ENCODE results near the gene CEP164. TPM values are rescaled to one million over a fixed set of nuclear protein-coding genes. Genes with fewer than 3 reads are reported as not detected.

Gene CEP164
- total and polyA plus RNA-seq, 2 of the 8 experiments (the other 6 are each of a cell fraction or from before 2014, with no cell fraction given) = 8.4 to 20.8 TPM

DNA sequence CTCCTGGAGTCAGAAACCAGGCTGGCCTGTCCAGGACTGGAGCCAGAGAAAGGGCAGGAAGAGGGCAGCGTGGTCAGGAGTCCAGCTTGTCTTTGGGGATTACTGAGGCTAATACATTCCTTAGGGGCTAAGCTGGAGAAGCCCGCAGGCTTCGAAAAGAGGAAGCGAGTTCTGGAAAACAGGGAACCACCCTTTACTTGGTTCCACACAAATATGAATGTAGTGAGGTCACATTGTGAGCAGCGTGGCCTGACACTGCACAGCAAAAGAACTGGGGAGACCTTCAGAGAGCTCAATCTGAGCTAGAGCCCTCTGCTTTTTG lies 132.3 kb downstream of the CEP164 start:
- Histone ChIP-seq H3K18ac (ENCODE audit: extremely low read depth, low read length) (no peak overlapping the region; the same call in 1 of the 2 replicates), H2BK120ac (replicated peaks; ENCODE audit: low read depth, low read length) (no peak overlapping the region), H3K14ac (ENCODE audit: insufficient read length) (no peak overlapping the region), H2BK15ac (ENCODE audit: low read length) (no peak overlapping the region), H3K4ac (replicated peaks; ENCODE audit: insufficient read length, low read depth, low read length) (no peak overlapping the region), H3K9ac (replicated peaks in 1 of 4; ENCODE audit: extremely low read depth in 1 of 4, low read depth in 3 of 4, low read length in 3 of 4) (no peak overlapping the region), H3K4me2 (ENCODE audit: insufficient read depth in 1 of 2, low read depth in 2 of 2, low read length in 2 of 2) (no peak overlapping the region), H4K5ac (ENCODE audit: insufficient read length, low read depth, low read length) (no peak overlapping the region), H2BK5ac (ENCODE audit: low read depth, low read length) (no peak overlapping the region), H4K20me1 (replicated peaks in 1 of 2; ENCODE audit: control insufficient read depth in 1 of 2, insufficient read depth in 2 of 2, low read length in 2 of 2) (no peaks in the 10 kb centered on the region), H3K36me3 (ENCODE audit: control insufficient read depth in 2 of 4, insufficient read depth in 4 of 4, low read length in 3 of 4) (no peaks in the 10 kb centered on the region), H3K9me3 (ENCODE audit: insufficient read depth in 2 of 2, low read depth in 1 of 2, low read length in 1 of 2) (no peaks in the 10 kb centered on the region), H4K8ac (ENCODE audit: extremely low read depth, insufficient read depth, low read length) (no peak overlapping the region), H2BK20ac (ENCODE audit: low read length) (no peak overlapping the region), H3K56ac (replicated peaks; ENCODE audit: insufficient read length, low read depth, low read length) (no peak overlapping the region), H3K23me2 (ENCODE audit: low read depth, low read length) (no peaks in the 10 kb centered on the region), H3K23ac (ENCODE audit: insufficient read length) (no peak overlapping the region), H3K27me3 (replicated peaks in 1 of 4; ENCODE audit: control insufficient read depth in 3 of 4, extremely low read depth in 1 of 4, insufficient read depth in 3 of 4, low read length in 3 of 4) (no peaks in the 10 kb centered on the region), H3K79me2 (ENCODE audit: control insufficient read depth in 1 of 2, insufficient read depth in 2 of 2, low read length in 2 of 2) (no peaks in the 10 kb centered on the region), H2AK5ac (ENCODE audit: low read depth, low read length) (no peak overlapping the region), H3K27ac (ENCODE audit: low read depth, low read length) (no peak overlapping the region), H3K4me1 (replicated peaks in 1 of 4; ENCODE audit: control insufficient read depth in 3 of 4, insufficient read depth in 4 of 4, low read length in 3 of 4) (no peaks in the 10 kb centered on the region), H2BK12ac (ENCODE audit: low read depth, low read length) (no peak overlapping the region), H3K79me1 (ENCODE audit: low read depth, low read length) (no peaks in the 10 kb centered on the region), H4K91ac (replicated peaks; ENCODE audit: insufficient read length, low read length) (no peak overlapping the region), H2AFZ (ENCODE audit: low read length) (no peak overlapping the region), H3K4me3 (ENCODE audit: extremely low read depth in 1 of 4, insufficient read depth in 2 of 4, low read depth in 3 of 4, low read length in 4 of 4) (no peak overlapping the region)
- ChIA-PET CTCF (ENCODE audit: partially characterized antibody) (interaction anchor here (0.8 to 6.0 kb wide), 10 partner anchors 9 to 357 kb away, joined by 3 to 24 read pairs (median 4); no protein-coding TSS in a partner anchor), POLR2A (ENCODE audit: partially characterized antibody) (interaction anchor here (1.2 kb wide), 1 partner anchor 16 kb away, joined by 3 read pairs; no protein-coding TSS in a partner anchor)
- TF ChIP-seq FOSL1 (IDR thresholded peaks at IDR 0.05; ENCODE audit: insufficient read depth, low read depth, low read length) = no peak
- TF ChIP-seq TEAD4 (IDR thresholded peaks at IDR 0.05; ENCODE audit: low read depth, low read length) = no peak
- TF ChIP-seq SRF (IDR thresholded peaks at IDR 0.05; ENCODE audit: low read depth, low read length) = no peak
- TF ChIP-seq RXRA (IDR thresholded peaks at IDR 0.05; ENCODE audit: insufficient read depth, low read depth, low read length) = no peak
- TF ChIP-seq TAF1 (IDR thresholded peaks at IDR 0.05; ENCODE audit: low read depth, low read length) = no peak
- TF ChIP-seq CHD2 (IDR thresholded peaks at IDR 0.05; ENCODE audit: low read length) = no peak
- TF ChIP-seq NRF1 (IDR thresholded peaks at IDR 0.05; ENCODE audit: low read depth, low read length) = no peak
- DNase-seq (ENCODE audit: low read depth in 1 of 2, low spot score in 2 of 2) = no peak
- 79% methylated on average over 5 of the region's 5 CpGs; no CpG with 5 or more reads in 1 of the 2 experiments for WGBS, 2 experiments (ENCODE audit: extremely low coverage in 1 of 2, insufficient coverage in 1 of 2, insufficient read length in 1 of 2, insufficient replicate concordance in 2 of 2, low coverage in 1 of 2, low lambda C conversion rate in 2 of 2, missing lambda C conversion rate in 1 of 2)
- FAIRE-seq = no peak
